ENCODE results near the gene PRELID2.

The PRELID2 gene

DNA sequence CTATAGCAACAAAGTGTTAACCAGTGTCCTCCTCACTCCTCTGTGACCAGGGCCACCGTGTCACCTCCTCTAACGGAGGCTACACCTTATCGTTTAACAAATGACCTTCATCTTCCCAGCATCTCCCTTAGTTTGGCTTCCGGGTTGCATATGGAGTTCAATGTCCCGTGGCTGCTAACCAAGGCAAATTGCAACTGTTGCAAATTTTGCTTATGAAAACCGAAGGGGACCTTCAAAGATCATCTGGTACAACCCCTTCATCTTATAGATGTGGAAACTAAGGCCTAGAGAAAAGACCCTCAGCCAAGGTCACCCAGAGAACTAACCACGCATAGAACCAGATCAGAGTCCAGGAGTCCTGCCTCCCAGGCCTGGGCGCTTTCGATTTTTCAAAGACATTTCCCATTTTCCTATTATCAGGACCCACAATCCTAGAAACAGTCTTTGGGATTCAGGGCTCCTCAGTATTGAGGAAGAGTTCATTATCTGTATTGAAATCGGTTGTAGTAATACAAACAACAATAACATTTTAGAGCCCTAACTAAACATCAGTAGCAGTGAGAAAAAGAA is 1.4 kb downstream of the PRELID2 start:
- in situ Hi-C loops (cut with HindIII; ENCODE audit: low pct_unique_long_range_greater_than_20kb, low sequenced_read_pairs), result no loop called here
- TF ChIP-seq JUND (IDR thresholded peaks at IDR 0.05; ENCODE audit: low read depth), result no peak
- no peak for DNase-seq (ENCODE audit: low read depth in 1 of 2, low spot score in 1 of 2)

GRCh38 chr5:145830594-145830993 is 4.5 kb downstream of the PRELID2 start:
- 0 out of 2 replicates have a peak, but pooled peaks have one; percentile 12 for TF ChIP-seq JUND (IDR thresholded peaks at IDR 0.05; ENCODE audit: low read depth)
- DNase-seq (ENCODE audit: low read depth in 1 of 2, low spot score in 1 of 2), result no peak
- in situ Hi-C loops (cut with HindIII; ENCODE audit: low pct_unique_long_range_greater_than_20kb, low sequenced_read_pairs), result no loop called here

GRCh38 chr5:145829708-145830361 is 5.3 kb downstream of the PRELID2 start:
- in situ Hi-C loops (cut with HindIII; ENCODE audit: low pct_unique_long_range_greater_than_20kb, low sequenced_read_pairs), result no loop called here
- no peak for TF ChIP-seq JUND (IDR thresholded peaks at IDR 0.05; ENCODE audit: low read depth)
- DNase-seq (ENCODE audit: low read depth in 1 of 2, low spot score in 1 of 2), result no peak

- in situ Hi-C loops (cut with HindIII; ENCODE audit: low pct_unique_long_range_greater_than_20kb, low sequenced_read_pairs), result no loop called here
- no peak for DNase-seq (ENCODE audit: low read depth in 1 of 2, low spot score in 1 of 2)
- no peak for TF ChIP-seq JUND (IDR thresholded peaks at IDR 0.05; ENCODE audit: low read depth)
These were observed 8.1 kb downstream of the PRELID2 start for GRCh38 chr5:145826895-145827674.

DNA sequence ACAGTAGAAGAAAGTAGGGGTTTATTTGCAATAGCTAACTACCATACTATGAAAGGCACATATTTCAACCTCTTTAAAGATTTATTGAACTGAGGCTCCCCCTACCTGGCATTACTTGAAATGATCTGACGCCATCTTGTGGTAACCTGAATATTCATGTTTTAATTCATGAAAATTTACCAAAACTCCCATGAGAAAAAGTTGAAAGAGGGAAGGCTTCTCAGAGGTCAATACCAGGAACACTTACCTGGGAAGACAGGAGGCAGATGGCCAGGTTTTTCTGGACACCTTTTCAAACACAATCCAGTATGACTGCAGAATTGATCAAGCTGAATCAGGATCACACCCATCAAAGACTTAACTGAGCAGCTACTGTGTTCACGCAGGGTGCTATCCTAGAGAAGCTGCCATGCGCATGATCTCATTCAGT is 9.4 kb downstream of the PRELID2 start:
- in situ Hi-C loops (cut with HindIII; ENCODE audit: low pct_unique_long_range_greater_than_20kb, low sequenced_read_pairs), result no loop called here
- TF ChIP-seq JUND (IDR thresholded peaks at IDR 0.05; ENCODE audit: low read depth), result no peak
- peak in 1 of 2 experiments; percentile 75 for DNase-seq (ENCODE audit: low read depth in 1 of 2, low spot score in 1 of 2)

DNA sequence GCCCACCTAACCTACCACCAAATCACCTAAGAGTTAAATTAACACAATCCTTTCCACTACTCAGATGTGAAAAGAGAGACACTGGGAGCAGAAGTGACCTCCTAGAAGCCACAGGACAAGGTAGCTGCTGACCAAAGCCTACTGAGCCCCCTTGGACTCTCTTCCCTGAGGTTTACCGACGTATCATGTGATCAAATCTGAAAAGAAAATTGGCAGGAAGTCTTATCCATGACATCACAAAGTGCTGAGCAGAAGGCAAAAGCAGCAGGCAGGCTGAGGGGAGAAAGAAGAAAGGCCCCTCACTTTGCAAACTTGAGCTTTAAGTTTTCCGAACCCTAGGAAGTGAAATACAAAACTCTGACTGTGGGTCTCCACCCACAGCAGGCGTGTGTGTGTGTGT is 11.1 kb downstream of the PRELID2 start:
- DNase-seq (ENCODE audit: low read depth in 1 of 2, low spot score in 1 of 2), result no peak
- TF ChIP-seq JUND (IDR thresholded peaks at IDR 0.05; ENCODE audit: low read depth), result no peak
- in situ Hi-C loops (cut with HindIII; ENCODE audit: low pct_unique_long_range_greater_than_20kb, low sequenced_read_pairs), result no loop called here

DNA sequence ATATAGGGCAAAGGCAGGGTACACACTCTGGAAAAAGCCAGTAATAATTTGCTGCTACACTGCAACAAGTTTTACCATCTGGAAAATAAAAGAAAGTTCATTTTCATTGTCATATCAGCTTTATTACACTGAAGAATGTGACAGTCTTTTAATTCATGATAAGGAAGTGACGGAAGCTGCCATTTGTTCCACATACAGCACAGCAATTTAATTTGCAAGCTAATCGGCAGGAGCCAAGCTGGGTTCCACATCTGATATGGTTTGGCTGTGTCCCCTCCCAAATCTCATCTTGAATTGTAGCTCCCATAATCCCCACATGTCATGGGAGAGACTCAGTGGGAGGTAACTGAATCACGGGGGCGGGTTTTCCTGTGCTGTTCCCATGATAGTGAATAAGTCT is 16.5 kb downstream of the PRELID2 start:
- TF ChIP-seq JUND (IDR thresholded peaks at IDR 0.05; ENCODE audit: low read depth), result no peak
- DNase-seq (ENCODE audit: low read depth in 1 of 2, low spot score in 1 of 2), result no peak
- in situ Hi-C loops (cut with HindIII; ENCODE audit: low pct_unique_long_range_greater_than_20kb, low sequenced_read_pairs), result no loop called here

GRCh38 chr5:145812877-145813276 is 22.3 kb downstream of the PRELID2 start:
- in situ Hi-C loops (cut with HindIII; ENCODE audit: low pct_unique_long_range_greater_than_20kb, low sequenced_read_pairs), result no loop called here
- DNase-seq (ENCODE audit: low read depth in 1 of 2, low spot score in 1 of 2), result no peak
- TF ChIP-seq JUND (IDR thresholded peaks at IDR 0.05; ENCODE audit: low read depth), result no peak

DNA sequence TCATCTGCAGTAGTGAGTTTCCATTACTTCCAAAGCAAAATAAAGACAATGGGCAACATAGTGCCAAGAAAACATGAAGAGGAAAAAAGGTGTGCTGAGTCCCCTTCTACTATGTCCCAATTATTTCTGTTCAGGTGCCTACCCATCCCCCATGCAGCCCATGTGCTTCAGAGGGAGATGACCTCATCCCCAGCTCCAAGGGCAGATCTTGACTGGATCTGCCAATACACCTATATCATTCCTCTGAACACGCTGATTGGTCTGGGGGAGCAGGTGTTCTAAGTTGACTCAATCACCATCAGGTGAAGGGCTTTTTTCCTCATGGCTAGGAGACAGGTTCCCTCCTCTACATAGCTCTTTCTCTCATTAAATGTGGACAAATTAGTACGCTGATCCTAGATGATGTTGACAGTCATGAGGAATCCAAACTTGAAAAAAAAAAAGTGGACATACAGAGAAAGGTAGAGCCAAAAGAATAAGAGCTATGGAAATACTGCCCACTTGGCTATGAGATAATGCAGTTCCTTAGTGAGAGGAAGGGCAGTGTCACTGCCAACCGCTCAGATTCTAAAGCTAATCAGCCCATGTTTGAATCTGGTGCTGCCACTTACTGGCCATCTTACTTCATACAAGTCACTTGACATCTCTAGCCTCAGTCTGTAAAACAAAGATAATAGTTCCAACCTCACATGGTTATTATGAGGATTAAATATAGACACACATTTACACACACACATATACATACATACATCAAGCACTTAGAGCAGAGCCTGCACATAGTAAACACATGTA is 23.1 kb downstream of the PRELID2 start:
- peak in 1 of 2 experiments; percentile 61 for DNase-seq (ENCODE audit: low read depth in 1 of 2, low spot score in 1 of 2)
- TF ChIP-seq JUND (IDR thresholded peaks at IDR 0.05; ENCODE audit: low read depth), result no peak

DNA sequence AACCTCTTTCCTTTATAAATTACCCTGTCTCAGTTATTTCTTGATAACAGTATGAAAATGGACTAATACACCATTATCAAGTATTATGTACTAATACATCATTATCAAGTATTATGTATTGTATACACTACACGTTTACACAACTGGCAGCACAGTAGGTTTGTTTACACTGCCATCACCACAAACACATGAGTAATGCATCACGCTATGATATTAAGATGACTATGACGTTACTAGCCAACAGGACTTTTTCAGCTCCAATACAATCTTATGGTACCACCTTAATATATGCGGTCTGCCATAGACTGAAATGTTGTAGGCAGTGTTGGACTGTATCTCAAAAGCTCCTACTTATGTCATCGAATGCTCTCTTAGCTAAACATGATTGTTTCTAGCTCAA is 28.2 kb downstream of the PRELID2 start:
- DNase-seq (ENCODE audit: low read depth in 1 of 2, low spot score in 1 of 2), result no peak
- in situ Hi-C loops (cut with HindIII; ENCODE audit: low pct_unique_long_range_greater_than_20kb, low sequenced_read_pairs), result no loop called here
- TF ChIP-seq JUND (IDR thresholded peaks at IDR 0.05; ENCODE audit: low read depth), result no peak

More for the DNA sequence above, 23.1 kb downstream of the PRELID2 start:
- in situ Hi-C loops (cut with HindIII; ENCODE audit: low pct_unique_long_range_greater_than_20kb, low sequenced_read_pairs), result no loop called here

DNA sequence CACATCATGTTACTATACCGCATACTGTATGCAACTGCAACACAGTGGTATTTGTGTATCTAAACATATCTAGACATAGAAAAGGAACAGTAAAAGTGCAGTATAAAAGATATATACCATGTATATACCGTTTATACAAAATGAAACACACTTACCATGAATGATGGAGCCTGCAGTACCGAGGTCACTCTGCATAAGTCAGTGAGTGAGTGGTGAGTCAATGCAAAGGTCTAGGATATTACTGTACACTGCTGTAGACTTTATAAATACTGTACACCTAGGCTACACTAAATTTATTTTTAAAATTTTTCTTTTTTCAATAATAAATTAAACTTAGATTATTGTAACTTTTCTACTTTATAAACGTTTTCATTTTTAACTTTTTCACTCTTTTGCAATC is 29.3 kb downstream of the PRELID2 start:
- in situ Hi-C loops (cut with HindIII; ENCODE audit: low pct_unique_long_range_greater_than_20kb, low sequenced_read_pairs), result no loop called here
- no peak for TF ChIP-seq JUND (IDR thresholded peaks at IDR 0.05; ENCODE audit: low read depth)
- DNase-seq (ENCODE audit: low read depth in 1 of 2, low spot score in 1 of 2), result no peak

GRCh38 chr5:145804701-145805100 is 30.4 kb downstream of the PRELID2 start:
- no peak for TF ChIP-seq JUND (IDR thresholded peaks at IDR 0.05; ENCODE audit: low read depth)
- in situ Hi-C loops (cut with HindIII; ENCODE audit: low pct_unique_long_range_greater_than_20kb, low sequenced_read_pairs), result no loop called here
- no peak for DNase-seq (ENCODE audit: low read depth in 1 of 2, low spot score in 1 of 2)

Data from T47D (cell line).